Measurements from ENCODE around the gene ARHGEF28. TPM values are rescaled to one million over a fixed set of nuclear protein-coding genes. Genes with fewer than 3 reads are reported as not detected.

The ARHGEF28 gene
- total and polyA plus RNA-seq, 2 of the 13 experiments (the other 11 are each of a cell fraction or from before 2014, with no cell fraction given), result 17.4 to 34.1 TPM

DNA sequence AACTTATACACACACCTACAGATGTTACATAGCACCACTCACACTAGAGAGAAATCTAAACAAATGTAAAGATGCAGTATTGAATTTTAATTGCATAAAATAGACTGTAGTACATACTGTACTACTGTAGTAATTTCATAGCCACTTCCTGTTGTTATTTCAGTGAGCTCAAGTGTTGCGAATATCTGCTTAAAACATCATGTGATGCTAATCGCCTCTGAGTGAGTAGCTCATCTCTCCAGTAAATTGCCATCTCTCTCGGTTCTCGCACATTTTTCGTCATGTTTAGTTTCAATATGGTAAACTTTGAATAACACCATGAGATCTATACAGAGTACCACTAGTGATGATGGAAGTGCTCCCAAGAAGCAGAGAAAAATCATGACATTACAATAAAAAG is 22.0 kb upstream of the ARHGEF28 start:
- ChIA-PET CTCF (ENCODE audit: low intra/inter-chr PET ratio, low total read pairs) (no interaction called here), POLR2A (interaction anchor here (1.0 kb wide), 1 partner anchor 22 kb away, joined by 3 read pairs; the partner anchor contains the start of gene ARHGEF28)
- Histone ChIP-seq H3K36me3 (replicated peaks in 1 of 2; ENCODE audit: control insufficient read depth in 1 of 2, insufficient read depth in 2 of 2, low read length in 2 of 2) (no peaks in the 10 kb centered on the region), H3K9me3 (ENCODE audit: low read length) (peaks cover 11% of the 10 kb centered on the region), H3K4me1 (ENCODE audit: insufficient read depth, low read length) (peaks cover 26% of the 10 kb centered on the region), H2AFZ (ENCODE audit: low read length) (no peak overlapping the region), H3K4me2 (ENCODE audit: low read depth, low read length) (no peak overlapping the region), H4K20me1 (ENCODE audit: insufficient read depth, low read length) (no peaks in the 10 kb centered on the region), H3K27me3 (ENCODE audit: control insufficient read depth in 1 of 2, insufficient read depth in 2 of 2, low read length in 2 of 2) (no peaks in the 10 kb centered on the region), H3K9ac (ENCODE audit: insufficient read depth, low read depth, low read length) (no peak overlapping the region), H3K4me3 (replicated peaks in 1 of 3; ENCODE audit: insufficient read depth in 1 of 3, low read depth in 2 of 3, low read length in 3 of 3) (no peak overlapping the region), H3K27ac (ENCODE audit: extremely low read length, insufficient read depth, low read length) (no peak overlapping the region), H3K79me2 (ENCODE audit: insufficient read depth, low read length) (no peaks in the 10 kb centered on the region)
- no peak for ATAC-seq
- no peak for DNase-seq (ENCODE audit: low spot score)
- no TSS peak for BruUV-seq (replicated peaks)
- in situ Hi-C loops (cut with HindIII; ENCODE audit: extremely low pct_ligation_motif_present, low pct_unique_long_range_greater_than_20kb) (no loop called here), intact Hi-C loops (cut with micrococcal nuclease; ENCODE audit: unreplicated experiment) (no loop called here)
- FAIRE-seq, result no peak
- TF ChIP-seq SKI (IDR thresholded peaks at IDR 0.05; ENCODE audit: partially characterized antibody) (no peak), NR2F6 (IDR thresholded peaks at IDR 0.05) (no peak), NR2F6 (CRISPR knock-in tag; IDR thresholded peaks at IDR 0.05) (no peak), NCOA1 (CRISPR knock-in tag; IDR thresholded peaks at IDR 0.05) (no peak), SRSF1 (optimal IDR thresholded peaks at IDR 0.05; ENCODE audit: low read depth, low read length) (no peak), ZNF776 (CRISPR knock-in tag; IDR thresholded peaks at IDR 0.05) (no peak), KLF15 (CRISPR knock-in tag; IDR thresholded peaks at IDR 0.05; ENCODE audit: borderline replicate concordance) (no peak), ZNF337 (CRISPR knock-in tag; IDR thresholded peaks at IDR 0.05; ENCODE audit: borderline replicate concordance, low read depth) (no peak), ZNF234 (CRISPR knock-in tag; conservative IDR thresholded peaks at IDR 0.05) (no peak), ZNF615 (CRISPR knock-in tag; IDR thresholded peaks at IDR 0.05; ENCODE audit: borderline replicate concordance) (no peak), CREM (IDR thresholded peaks at IDR 0.05) (no peak), CREM (CRISPR knock-in tag; IDR thresholded peaks at IDR 0.05) (no peak), CAMTA2 (CRISPR knock-in tag; IDR thresholded peaks at IDR 0.05; ENCODE audit: borderline replicate concordance) (no peak)
- TF ChIP-seq, protein P1, sequence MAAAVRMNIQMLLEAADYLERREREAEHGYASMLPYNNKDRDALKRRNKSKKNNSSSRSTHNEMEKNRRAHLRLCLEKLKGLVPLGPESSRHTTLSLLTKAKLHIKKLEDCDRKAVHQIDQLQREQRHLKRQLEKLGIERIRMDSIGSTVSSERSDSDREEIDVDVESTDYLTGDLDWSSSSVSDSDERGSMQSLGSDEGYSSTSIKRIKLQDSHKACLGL (CRISPR knock-in tag; IDR thresholded peaks at IDR 0.05), result no peak
- TF ChIP-seq, protein P2, sequence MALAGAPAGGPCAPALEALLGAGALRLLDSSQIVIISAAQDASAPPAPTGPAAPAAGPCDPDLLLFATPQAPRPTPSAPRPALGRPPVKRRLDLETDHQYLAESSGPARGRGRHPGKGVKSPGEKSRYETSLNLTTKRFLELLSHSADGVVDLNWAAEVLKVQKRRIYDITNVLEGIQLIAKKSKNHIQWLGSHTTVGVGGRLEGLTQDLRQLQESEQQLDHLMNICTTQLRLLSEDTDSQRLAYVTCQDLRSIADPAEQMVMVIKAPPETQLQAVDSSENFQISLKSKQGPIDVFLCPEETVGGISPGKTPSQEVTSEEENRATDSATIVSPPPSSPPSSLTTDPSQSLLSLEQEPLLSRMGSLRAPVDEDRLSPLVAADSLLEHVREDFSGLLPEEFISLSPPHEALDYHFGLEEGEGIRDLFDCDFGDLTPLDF (CRISPR knock-in tag; IDR thresholded peaks at IDR 0.05), result no peak
- TF ChIP-seq, protein P3, sequence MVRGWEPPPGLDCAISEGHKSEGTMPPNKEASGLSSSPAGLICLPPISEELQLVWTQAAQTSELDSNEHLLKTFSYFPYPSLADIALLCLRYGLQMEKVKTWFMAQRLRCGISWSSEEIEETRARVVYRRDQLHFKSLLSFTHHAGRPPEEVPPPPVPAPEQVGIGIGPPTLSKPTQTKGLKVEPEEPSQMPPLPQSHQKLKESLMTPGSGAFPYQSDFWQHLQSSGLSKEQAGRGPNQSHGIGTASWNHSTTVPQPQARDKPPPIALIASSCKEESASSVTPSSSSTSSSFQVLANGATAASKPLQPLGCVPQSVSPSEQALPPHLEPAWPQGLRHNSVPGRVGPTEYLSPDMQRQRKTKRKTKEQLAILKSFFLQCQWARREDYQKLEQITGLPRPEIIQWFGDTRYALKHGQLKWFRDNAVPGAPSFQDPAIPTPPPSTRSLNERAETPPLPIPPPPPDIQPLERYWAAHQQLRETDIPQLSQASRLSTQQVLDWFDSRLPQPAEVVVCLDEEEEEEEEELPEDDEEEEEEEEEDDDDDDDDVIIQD (CRISPR knock-in tag; IDR thresholded peaks at IDR 0.05; ENCODE audit: low read depth), result no peak
- TF ChIP-seq, protein P4, sequence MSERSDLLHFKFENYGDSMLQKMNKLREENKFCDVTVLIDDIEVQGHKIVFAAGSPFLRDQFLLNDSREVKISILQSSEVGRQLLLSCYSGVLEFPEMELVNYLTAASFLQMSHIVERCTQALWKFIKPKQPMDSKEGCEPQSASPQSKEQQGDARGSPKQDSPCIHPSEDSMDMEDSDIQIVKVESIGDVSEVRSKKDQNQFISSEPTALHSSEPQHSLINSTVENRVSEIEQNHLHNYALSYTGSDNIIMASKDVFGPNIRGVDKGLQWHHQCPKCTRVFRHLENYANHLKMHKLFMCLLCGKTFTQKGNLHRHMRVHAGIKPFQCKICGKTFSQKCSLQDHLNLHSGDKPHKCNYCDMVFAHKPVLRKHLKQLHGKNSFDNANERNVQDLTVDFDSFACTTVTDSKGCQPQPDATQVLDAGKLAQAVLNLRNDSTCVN (CRISPR knock-in tag; IDR thresholded peaks at IDR 0.05; ENCODE audit: borderline replicate concordance), result no peak
- TF ChIP-seq, protein P5, sequence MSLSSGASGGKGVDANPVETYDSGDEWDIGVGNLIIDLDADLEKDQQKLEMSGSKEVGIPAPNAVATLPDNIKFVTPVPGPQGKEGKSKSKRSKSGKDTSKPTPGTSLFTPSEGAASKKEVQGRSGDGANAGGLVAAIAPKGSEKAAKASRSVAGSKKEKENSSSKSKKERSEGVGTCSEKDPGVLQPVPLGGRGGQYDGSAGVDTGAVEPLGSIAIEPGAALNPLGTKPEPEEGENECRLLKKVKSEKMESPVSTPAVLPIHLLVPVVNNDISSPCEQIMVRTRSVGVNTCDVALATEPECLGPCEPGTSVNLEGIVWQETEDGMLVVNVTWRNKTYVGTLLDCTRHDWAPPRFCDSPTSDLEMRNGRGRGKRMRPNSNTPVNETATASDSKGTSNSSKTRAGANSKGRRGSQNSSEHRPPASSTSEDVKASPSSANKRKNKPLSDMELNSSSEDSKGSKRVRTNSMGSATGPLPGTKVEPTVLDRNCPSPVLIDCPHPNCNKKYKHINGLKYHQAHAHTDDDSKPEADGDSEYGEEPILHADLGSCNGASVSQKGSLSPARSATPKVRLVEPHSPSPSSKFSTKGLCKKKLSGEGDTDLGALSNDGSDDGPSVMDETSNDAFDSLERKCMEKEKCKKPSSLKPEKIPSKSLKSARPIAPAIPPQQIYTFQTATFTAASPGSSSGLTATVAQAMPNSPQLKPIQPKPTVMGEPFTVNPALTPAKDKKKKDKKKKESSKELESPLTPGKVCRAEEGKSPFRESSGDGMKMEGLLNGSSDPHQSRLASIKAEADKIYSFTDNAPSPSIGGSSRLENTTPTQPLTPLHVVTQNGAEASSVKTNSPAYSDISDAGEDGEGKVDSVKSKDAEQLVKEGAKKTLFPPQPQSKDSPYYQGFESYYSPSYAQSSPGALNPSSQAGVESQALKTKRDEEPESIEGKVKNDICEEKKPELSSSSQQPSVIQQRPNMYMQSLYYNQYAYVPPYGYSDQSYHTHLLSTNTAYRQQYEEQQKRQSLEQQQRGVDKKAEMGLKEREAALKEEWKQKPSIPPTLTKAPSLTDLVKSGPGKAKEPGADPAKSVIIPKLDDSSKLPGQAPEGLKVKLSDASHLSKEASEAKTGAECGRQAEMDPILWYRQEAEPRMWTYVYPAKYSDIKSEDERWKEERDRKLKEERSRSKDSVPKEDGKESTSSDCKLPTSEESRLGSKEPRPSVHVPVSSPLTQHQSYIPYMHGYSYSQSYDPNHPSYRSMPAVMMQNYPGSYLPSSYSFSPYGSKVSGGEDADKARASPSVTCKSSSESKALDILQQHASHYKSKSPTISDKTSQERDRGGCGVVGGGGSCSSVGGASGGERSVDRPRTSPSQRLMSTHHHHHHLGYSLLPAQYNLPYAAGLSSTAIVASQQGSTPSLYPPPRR (CRISPR knock-in tag; IDR thresholded peaks at IDR 0.05; ENCODE audit: borderline replicate concordance), result no peak
- WGBS (ENCODE audit: low lambda C conversion rate), result 95% methylated on average over 5 of the region's 5 CpGs
